ENCODE data around the gene PRLH.

Gene PRLH, protein sequence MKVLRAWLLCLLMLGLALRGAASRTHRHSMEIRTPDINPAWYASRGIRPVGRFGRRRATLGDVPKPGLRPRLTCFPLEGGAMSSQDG

DNA sequence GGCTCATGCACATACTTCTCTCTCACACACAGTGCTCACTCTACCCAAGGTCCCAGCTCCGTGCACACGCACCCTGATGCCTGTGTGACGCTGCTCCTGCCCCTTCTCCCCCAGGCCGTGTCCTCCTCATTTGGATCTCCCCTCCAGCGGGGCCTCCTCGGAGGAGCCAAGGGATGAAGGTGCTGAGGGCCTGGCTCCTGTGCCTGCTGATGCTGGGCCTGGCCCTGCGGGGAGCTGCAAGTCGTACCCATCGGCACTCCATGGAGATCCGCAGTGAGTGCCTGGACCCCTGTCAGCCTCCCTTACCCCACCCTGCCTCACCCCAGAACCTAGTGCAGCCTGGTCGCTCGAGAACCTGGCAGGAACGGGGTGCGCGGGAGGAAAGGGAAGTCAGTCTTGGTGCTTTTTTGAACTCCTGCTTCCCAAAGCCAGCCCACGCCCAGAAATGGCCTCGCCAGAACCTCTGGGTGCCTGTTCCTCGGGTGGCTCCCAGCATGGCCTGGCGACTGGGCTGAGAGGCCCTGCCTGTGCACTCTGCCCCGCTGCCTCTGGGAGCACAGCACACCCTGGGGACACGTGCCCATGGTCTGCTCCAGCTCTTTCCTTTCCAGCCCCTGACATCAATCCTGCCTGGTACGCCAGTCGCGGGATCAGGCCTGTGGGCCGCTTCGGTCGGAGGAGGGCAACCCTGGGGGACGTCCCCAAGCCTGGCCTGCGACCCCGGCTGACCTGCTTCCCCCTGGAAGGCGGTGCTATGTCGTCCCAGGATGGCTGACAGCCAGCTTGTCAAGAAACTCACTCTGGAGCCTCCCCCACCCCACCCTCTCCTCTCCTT is at the start of gene PRLH:
Gene PRLH, plus strand, starts transcription at position 174 of the 835 bp plus-strand sequence. Its CDS starts 0 bp downstream, at position 174.
- no peak for DNase-seq

DNA sequence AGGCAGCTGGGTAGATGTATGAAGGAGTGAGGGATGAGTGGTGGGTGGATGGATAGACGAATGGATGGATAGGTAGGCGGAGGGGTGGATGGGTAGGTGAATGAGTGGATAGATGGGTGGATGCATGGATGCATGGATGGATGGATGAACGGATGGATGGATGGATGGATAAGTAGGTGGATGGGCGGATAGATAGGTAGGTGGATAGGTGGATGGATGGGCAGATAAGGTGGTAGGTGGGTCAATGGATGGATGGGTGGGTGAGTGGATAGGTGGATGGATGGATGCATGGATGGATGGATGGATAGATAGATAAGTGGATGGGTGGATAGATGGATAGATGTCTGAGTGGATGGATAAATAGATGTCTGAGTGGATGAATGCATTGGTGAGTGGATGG is 49.2 kb upstream of the PRLH start:
- no peak for DNase-seq

DNA sequence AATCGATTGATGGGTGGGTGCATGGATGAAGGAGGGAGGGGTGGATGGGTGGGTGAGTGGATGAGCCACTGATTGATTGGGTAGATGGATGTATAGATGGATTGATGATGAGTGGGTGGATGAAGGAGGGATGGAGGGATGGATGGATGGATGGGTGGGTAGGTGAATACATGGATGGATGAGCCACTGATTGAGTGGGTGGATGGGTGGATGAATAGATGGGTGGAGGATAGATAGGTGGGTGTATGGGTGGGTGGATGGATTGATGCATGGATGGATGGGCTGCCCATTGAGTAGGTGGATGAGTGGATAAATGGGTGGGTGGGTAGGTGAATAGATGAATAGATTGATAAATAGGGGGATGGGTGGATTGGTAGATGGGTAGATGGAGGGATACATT is 48.4 kb upstream of the PRLH start:
- no peak for DNase-seq

DNA sequence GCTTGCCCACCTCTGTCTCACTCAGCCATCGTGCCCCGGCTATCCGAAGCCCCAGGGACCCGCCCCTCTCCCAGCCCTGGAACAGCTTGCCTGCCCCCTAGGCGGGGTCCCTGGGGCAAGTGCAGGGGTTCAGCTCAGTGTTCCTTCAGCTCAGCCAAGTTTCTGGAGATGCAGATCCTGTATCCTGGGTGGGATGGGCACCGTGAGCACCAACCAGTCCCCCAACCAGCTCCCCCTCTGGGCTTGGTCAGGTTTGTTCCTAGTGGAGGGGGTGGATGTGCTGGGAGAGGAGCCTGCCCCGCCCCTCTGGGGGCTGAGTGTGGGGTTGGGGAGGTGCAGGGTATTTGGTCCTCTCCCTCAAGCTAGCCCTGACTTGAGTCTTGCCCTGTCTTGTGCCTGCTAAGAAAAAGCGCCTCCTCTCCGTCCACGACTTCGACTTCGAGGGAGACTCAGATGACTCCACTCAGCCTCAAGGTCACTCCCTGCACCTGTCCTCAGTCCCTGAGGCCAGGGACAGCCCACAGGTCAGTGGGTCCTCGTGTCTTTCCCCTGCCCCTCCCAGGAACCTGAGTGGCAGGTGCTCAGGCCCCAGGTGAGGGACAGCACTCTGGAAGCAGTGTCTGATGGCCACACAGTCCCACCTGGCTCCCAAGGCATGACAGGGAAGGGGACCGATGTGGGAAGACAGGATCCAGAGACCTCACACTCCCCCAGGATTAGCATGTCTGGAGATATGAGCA is 46.7 kb upstream of the PRLH start:
- DNase-seq: no peak

DNA sequence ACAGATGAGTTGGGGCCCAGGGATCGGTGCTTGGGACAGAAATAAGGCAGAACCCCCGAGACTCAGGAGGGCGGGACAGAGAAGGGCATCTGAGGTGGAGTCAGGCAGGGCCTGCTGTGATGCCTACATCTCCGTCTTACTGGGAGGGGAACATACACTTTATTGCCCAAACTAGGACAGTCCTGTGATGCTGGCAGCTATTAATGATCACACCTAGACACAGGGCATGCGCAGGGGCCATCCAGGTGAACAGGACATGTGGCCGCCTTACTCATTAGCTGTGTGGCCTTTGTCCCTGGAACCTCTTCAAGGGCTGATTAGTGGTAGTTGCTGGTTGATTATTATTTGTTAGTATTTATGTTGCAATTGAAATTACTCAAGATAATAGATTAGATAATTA is 46.1 kb upstream of the PRLH start:
- no peak for DNase-seq

DNA sequence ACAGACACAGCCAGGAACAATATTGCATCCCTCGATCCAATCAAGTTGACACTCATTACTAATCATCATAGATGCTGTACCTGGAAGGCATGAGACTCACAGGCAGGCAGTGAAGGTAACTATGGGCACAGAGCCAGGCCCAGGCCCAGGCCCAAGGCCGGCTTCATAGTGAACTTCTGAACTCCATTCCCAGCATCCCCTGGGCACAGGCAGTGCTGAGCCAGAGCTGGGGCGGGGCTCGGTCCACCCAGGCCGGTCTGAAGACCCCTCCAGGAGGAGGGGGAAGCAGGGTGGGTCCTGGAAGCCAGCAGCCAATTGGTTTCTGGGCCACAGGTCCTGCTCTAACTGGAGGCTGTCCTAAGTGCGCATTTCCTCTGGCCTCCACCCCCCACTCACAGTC is 41.7 kb upstream of the PRLH start:
- DNase-seq: no peak

DNA sequence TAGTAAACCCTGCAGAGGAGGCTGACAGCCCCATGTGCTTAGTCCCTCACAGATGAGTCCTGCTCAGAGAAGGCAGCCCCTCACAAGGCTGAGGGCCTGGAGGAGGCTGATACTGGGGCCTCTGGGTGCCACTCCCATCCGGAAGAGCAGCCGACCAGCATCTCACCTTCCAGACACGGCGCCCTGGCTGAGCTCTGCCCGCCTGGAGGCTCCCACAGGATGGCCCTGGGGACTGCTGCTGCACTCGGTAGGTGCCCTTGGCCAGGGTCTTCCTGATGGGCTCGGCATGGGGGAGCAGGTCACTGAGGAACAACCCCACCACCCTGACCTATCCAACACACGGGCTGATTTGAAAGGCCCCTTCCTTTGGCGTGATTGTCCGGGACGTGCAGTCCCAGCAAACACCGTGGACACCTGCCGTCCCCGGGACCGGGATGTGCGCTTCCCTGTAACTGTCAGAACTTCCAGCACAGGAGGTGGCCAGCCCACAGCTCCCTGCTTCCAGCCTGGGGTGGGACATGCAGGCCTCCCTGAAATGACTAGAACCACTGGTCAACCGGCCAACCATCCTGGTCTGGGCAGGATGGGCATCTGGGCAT is 40.7 kb upstream of the PRLH start:
- no peak for DNase-seq

DNA sequence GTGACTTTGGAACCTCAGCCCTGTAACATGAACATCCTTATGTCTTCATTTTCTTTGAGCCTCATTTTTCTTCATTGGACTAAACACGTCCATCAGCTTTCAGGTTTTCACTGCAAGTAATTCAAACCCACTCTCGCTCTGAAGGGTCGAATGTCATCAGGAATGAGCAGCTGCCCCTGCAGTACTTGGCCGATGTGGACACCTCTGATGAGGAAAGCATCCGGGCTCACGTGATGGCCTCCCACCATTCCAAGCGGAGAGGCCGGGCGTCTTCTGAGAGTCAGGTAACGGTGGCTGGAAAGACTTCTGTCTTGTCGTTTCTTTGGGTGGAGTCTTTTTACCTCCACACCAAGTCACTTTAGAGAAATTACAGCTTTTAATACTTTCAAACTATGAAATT is 39.1 kb upstream of the PRLH start:
- DNase-seq: no peak

DNA sequence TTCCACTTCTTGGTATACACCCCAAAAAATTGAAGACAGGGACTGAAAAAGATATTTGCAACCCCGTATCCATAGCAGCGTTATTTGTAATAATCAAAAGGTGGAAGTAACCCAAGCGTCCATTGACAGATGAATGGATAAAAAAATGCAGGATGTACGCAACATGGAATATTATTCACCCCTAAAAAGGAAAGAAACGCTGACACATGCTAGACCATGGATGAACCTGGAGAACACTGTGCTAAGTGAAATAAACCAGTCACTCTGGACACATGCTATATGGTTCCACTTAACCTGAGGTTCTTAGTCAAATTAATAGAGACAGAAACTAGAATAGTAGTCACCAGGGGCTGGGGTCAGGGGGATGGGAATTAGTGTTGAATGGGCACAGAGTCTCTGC is 38.6 kb upstream of the PRLH start:
- no peak for DNase-seq

DNA sequence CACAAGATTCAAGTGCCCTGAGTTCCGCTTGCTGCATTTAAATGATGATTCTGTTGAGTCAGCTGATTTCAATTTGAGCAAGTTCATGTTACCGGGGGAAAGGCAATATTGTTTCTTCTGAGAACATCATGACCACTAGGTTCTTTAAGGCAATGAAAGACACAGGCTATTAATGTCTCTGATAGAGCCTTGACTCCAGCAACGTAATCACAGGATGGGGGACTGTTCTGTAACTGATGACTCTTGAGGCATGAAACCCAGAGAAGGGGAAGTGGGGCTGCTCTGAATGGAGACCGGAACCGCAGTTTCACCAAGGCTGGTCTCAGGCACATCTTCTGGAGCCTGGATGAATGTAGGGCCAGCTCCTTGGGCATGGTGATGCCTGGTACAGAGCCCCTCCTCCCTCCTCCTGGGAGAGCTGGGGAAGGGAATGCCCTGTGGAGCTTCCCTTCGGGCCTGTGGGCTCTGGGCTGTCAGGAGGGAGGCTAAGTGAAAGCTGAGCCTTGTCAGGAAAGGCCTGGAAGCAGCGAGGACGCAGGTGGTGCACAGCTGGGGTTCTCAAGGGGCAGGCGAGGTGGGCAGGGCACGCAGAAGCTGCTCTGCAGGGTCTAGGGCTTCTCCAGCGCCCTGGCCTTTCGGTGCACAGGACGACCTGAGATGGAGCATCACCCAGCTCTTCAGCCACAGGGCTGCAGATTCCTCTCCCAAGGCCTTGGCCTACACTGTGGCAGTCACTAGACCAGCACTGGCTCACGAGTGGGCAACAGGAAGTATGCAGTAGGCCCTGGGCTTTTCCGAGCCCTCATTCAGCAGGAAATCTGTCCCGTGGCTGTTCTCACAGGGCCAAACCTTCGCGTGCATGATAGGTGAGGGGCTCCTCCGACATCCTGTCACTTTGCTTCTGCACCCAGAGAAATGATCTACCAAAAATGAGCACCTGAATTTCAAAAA is 36.6 kb upstream of the PRLH start:
- DNase-seq: no peak

DNA sequence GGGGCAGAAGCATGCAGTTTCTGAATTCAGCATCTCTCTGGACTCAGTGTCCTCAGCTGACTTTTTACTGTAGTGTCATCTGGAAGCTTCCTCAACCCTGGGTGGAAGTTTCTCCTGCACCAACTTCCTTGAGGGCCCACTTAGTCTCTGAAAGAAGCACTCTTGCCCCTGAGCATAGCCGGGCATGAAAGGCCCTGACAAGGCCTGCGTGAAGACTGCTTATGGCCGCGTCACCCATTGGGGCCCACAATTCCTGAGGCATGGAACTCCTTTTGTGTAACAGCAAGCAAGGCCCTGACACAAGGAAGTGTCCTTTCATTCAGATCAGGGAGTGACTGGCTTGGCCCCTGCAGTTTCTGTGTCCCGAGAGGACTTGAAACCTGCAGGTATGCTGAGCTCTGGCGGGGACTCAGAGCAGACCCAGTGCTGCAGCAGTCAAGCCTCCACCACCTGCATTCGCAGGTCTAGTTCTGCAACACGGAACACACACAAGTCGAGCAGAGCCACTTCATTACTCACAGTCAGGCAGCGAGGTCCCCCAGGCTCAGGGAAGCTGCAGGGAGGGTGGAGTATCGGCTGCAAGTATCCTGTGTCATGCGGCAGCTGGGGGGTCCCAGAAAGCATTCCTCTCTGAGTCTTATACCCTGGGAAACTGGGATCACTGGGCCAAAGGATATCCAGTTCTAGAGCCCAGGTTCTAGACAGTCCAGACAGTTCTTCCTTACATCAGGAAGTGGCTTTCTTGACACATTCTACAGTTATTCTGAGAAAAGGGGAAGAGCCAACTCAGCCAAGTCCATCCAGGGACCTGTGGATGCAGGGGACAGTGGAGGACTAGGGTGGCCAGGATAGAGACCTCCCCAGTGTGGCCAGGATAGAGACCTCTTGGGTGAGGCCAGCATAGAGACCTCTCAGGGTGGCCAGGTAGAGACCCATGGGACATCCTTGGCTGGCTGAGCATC is 35.6 kb upstream of the PRLH start:
- DNase-seq: no peak

DNA sequence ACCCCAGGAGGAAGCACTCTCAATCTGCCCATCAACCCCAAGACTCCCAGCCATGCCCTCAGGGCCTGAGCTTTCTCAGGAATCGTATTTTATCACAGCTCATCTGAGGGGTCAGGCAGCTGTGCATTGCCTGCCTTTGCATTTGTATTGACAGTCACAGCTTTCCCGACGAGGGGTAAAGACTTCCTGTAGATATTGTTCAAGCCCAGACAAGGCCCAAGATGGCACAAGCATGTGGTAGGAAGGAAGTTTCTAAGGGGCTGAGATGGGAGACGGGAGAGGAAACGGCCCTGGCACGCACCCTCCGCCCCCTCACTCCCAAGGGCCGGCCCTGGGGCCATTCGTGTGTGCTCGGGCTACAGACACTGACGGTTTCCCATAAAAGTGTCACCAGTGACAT is 34.2 kb upstream of the PRLH start:
- no peak for DNase-seq

DNA sequence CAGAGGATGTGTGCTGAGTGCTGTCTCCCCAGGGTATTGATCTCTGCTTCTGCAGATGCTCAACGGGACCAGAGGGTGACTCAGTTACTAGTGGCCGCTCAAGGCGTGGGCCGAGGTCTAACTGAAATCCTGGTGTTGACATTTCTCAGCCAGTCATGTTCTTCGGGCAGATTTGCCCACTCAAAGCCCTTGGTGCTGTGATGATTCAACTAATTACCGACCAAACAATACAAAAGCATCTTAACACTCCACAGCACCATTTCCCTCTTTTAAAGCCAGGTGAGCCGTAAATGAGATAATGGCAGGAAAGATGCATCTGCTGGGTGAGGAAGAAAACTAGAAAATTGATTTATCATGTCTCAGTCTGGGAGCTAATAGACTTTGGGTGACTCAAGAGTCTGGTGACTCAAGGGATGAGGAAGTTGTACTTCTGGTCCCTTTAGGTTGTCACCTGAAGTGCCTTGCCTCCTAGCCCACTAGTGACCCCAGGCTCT is 32.7 kb upstream of the PRLH start:
- DNase-seq: no peak

DNA sequence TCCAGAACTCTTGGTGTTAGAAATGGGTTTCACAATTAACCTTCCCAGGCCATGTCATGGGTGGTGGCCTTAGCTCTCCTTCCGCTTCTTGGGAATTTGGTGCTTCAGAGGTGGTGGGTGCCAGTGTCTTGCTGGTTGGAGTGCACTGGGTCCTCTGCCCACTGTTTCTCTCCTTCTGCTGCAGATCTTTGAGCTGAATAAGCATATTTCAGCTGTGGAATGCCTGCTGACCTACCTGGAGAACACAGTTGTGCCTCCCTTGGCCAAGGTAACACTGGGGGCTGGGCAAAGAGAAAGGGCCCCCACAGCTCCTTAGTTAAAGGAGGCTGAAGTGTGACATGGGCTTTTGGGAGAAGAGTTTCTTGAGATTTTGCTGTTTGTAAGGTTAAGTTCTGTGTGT is 32.0 kb upstream of the PRLH start:
- no peak for DNase-seq

DNA sequence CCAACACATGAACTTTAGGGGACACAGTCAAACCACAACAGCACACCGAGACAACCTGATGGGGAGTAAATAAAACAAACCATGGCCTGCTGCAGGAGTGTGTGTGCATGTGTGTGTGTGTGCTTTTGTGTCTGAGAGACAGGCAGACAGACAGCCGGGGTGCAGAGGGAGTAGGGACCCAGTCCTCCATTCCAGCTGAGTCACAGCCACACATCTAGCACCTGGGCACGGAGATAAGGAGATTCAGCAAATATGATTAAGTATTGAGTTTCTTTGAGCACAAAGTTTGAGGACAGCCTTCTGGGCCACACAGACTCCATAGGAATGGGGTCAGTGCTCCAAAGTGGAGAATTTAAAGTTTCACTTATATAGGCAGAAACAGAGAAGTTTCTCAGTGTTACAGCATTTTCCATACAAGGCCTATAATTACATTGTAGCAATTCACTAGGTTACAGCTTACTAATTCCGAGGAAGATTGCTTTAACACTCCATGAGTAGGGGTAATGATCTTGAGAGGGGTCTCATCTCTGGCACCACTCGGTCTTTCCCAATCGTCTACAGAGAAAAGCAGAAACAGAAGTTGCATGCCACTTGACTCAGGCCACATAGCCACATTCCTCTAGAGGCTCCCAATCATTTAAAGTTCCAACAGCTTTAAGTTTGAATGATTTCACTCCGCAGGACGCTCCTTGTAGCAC is 30.8 kb upstream of the PRLH start:
- DNase-seq: no peak

DNA sequence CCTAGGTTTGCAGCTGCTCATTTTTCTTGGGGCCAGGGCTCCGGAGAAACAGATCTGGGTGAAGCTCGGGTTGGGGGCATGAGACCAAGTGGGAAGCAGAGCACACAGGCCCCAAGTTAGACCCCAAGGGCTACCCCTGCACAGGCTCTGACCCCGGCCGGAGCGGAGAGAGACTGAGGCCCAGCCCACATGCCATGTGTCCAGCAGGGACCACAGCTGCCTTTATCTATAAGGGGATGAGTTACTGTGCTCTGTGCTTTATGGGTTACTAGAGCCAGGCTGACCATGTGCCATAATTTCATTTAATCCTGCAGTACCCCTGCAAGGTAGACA is 30.3 kb upstream of the PRLH start:
- DNase-seq: no peak

DNA sequence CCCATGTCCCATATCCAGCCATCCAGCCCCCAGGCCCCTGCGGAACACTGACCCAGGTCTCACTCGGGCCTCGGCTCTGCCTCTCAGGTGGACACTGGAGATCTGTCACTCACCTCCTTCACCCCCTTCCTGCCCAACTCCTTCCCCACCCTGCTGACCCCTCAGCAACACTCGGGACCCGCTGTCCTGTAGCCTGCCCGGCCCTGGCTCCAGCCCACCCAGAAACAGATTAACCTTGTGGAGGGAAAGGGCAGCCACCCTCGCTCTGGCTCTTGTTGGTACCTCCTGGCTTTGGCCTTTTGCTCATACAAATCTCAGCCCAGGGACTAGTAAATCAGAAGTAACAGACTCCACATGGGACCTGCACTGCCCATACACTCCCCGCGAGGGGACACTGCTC is 29.8 kb upstream of the PRLH start:
- DNase-seq: no peak

DNA sequence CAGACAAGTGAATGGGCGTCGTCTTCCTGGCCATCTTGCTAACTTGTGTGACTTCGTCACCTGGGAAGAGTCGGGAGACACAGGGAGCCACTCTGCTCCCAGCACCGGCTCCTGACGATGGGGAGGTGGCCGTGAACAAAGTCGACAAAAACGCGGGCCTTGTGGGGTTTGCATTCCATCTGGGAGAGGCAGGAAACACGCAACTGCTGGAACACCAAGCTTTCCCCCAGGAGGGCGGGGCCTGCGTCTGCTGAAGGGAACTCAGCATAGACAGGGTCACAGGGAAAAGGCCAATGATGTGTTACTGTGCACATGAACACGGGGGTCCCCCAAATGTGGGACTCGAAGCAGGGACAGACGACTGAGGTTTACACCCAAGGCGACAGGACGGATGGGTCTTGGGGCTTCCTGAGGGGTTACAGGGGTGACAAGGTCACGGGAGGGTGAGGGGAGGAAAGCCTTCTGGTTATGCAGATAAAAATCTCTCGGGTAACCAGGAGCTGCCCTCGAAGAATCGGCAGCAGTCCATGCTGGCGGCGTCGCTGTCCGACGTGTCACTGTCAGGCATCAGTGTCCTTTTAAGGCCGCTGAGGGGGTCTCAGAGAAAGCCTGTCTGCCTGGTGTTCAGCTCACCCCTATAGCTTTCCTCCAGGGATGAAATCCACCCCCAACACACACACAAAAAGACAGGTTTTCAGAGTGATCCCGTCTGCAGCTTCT is 28.2 kb upstream of the PRLH start:
- no peak for DNase-seq

DNA sequence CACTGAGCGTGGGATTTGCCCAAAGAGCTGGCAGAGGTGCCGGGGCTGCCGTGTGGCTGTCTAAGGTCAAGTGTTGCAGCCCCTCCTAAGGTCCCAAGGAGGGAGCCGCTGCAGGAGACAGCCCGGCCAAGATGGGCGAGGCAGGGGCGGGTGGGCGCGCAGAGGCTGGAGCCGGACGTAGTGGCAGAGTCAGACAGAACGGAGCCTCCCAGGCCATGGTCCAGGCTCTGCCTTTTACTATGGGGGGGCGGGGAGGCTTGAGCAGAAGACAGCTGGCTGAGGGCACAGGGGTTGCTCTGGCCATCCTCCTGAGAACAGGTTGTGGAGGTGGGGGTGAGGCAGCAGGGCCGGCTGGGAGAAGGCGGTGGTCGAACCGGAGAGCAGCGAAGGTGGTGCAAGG is 27.5 kb upstream of the PRLH start:
- no peak for DNase-seq

DNA sequence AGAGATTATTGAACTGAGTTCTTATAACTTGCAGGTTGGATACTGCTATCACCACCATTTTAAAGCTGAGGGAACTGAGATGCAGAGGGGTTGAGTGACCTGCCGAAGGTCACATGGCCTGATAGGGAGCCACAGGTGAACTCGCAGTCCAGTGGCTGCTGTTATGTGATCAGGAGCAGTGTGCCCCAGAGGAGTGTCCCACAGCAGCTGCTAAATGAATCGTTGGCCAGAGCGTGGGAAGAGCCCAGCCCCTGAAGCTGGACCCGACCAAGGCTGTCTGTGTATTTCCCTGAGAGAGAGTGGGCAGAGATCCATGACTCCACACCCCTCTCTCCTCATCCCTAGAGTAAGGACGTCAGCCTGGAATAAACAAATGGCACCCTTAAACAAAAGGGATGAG is 26.7 kb upstream of the PRLH start:
- no peak for DNase-seq
